ENCODE results near the gene FGFR4.

FGFR4 gene

DNA sequence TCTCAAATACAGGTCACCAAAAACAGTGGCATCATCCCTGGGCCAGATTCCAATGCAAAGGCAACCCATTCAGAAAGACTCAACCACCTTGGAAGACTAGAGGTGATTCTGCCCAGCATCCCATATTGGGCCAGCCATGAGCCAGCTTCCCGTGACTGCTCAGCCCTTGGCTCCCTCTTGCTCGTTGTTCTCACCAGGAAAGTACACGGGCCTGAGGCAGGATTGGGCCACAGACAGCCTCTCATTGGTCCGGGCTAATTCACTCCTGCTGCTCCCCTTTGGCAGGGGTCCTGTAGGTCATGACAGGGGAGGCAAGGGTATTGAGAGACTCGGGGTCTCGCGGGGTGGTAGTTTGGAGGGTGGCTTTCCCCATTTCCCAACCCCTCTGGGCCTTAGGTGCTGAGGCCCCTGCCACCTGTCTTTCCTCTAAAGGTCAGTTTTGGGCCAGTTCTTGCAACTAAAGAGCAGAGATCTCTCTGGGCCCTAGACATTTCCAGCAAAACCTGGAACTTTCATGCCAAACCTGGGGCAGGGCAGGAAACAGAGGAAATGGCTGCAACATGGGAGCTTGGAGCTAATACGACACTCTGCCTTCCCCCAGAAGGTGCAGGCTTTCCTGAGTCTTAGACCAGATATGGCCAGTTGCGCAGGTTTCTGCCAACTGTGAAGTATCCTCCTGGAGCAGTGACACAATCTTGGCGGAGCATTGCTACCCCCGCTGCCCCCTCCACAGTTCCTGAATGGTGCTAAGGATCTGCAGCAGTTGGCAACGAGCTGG lies 22.0 kb upstream of the FGFR4 start:
- no peak for FAIRE-seq
- DNase-seq (ENCODE audit: insufficient read length, low spot score): no peak
- TF ChIP-seq PAX5 (IDR thresholded peaks at IDR 0.05; ENCODE audit: insufficient read depth, low read length, severe bottlenecking): no peak
- no peak for TF ChIP-seq POU2F2 (IDR thresholded peaks at IDR 0.05; ENCODE audit: low read depth, low read length)
- TF ChIP-seq POLR2AphosphoS5 (IDR thresholded peaks at IDR 0.05; ENCODE audit: low read depth, low read length): no peak
- no peak for TF ChIP-seq POLR2A (IDR thresholded peaks at IDR 0.05; ENCODE audit: low read depth, low read length)
- TF ChIP-seq SPI1 (IDR thresholded peaks at IDR 0.05; ENCODE audit: low read depth, low read length): no peak
- TF ChIP-seq TAF1 (IDR thresholded peaks at IDR 0.05; ENCODE audit: low read depth, low read length): no peak

DNA sequence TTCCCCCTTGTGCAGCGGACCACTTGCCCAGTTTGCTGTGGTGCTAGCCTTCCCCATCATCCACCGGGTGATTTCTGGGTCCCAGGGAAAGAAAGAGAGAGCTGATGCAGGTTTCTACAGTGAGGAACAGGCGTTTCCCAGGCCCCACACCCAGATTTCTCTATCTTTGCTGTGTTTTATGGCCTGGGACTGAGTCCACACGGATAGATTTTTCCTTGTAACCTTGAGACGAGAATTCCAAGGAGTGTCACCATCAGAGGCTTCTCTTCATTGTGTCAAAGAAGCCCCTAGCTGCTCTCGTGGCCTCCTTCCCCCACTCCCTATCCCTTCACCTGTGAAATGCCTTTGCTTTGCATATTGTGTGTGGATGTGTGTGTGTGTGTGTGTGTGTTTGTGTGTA lies 21.2 kb upstream of the FGFR4 start:
- TF ChIP-seq TAF1 (IDR thresholded peaks at IDR 0.05; ENCODE audit: low read depth, low read length) (no peak), POLR2A (IDR thresholded peaks at IDR 0.05; ENCODE audit: low read depth, low read length) (no peak), POLR2AphosphoS5 (IDR thresholded peaks at IDR 0.05; ENCODE audit: low read depth, low read length) (no peak), PAX5 (IDR thresholded peaks at IDR 0.05; ENCODE audit: insufficient read depth, low read length, severe bottlenecking) (no peak), POU2F2 (IDR thresholded peaks at IDR 0.05; ENCODE audit: low read depth, low read length) (no peak), SPI1 (IDR thresholded peaks at IDR 0.05; ENCODE audit: low read depth, low read length) (no peak)
- DNase-seq (ENCODE audit: insufficient read length, low spot score) (no peak), FAIRE-seq (no peak)

DNA sequence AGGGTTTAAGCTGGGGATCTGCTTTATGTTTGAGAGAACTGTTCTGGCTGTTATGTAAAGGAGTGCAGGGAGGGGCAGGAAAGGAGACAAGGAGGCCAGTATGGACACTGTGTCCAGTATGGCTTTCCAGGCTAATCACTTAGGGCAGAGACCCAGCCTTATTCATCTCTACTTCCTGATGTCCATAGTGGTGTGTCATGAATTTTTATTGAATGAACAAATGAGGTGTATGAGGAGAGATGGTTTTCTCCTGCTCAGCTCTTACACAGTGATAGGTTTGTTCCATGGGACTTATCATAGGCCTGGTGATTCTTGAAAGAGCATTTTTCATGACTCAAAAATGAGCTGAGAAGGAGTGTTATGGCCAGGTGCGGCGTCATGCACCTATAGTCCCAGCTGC lies 20.5 kb upstream of the FGFR4 start:
- DNase-seq (ENCODE audit: insufficient read length, low spot score) (no peak), FAIRE-seq (no peak)
- TF ChIP-seq TAF1 (IDR thresholded peaks at IDR 0.05; ENCODE audit: low read depth, low read length): no peak
- no peak for TF ChIP-seq POLR2AphosphoS5 (IDR thresholded peaks at IDR 0.05; ENCODE audit: low read depth, low read length)
- TF ChIP-seq POU2F2 (IDR thresholded peaks at IDR 0.05; ENCODE audit: low read depth, low read length): no peak
- no peak for TF ChIP-seq SPI1 (IDR thresholded peaks at IDR 0.05; ENCODE audit: low read depth, low read length)
- TF ChIP-seq POLR2A (IDR thresholded peaks at IDR 0.05; ENCODE audit: low read depth, low read length): no peak
- TF ChIP-seq PAX5 (IDR thresholded peaks at IDR 0.05; ENCODE audit: insufficient read depth, low read length, severe bottlenecking): no peak

- TF ChIP-seq PAX5 (IDR thresholded peaks at IDR 0.05; ENCODE audit: insufficient read depth, low read length, severe bottlenecking) (no peak), POLR2A (IDR thresholded peaks at IDR 0.05; ENCODE audit: low read depth, low read length) (no peak), POU2F2 (IDR thresholded peaks at IDR 0.05; ENCODE audit: low read depth, low read length) (no peak)
- DNase-seq (ENCODE audit: insufficient read length, low spot score) (no peak), FAIRE-seq (no peak)
These were observed 19.2 kb upstream of the FGFR4 start for GRCh38 chr5:177067503-177067902.

DNA sequence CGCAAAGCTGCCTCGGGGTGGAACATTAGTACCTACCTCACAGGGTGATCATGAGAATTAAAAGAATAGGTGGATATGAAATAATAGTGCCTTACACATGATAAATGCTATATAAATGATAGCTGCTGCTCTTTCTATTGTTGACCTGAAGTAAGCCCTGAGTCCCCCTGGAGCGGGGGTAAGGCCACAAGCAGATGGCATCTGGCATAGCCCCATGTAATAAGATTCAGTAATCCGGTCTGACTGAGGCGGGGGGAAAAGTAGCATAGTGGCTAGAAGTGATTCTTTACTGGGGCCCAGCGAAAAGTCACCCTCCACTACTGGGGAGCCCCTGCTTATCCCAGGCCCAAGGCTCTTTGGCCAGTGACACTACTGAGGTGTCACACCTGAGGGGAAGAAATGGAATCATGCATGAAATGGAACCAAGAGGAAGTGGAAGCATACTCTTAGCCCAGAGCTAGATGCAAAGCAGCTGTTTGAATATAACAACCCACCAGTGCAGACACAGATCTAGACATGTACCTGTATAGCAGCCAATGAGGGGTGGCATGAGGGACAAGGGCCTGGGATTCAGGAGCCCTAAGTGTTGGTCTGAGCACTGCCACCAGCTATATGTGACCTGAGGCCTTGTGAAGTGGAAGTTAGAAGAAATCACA lies 16.1 kb upstream of the FGFR4 start:
- DNase-seq (ENCODE audit: insufficient read length, low spot score): no peak
- peak; percentile 90 for FAIRE-seq

GRCh38 chr5:177071666-177072385 lies 14.9 kb upstream of the FGFR4 start:
- DNase-seq (ENCODE audit: insufficient read length, low spot score) (no peak), FAIRE-seq (peak; percentile 81)
- no peak for TF ChIP-seq SPI1 (IDR thresholded peaks at IDR 0.05; ENCODE audit: low read depth, low read length)
- no peak for TF ChIP-seq PAX5 (IDR thresholded peaks at IDR 0.05; ENCODE audit: insufficient read depth, low read length, severe bottlenecking)
- TF ChIP-seq POLR2A (IDR thresholded peaks at IDR 0.05; ENCODE audit: low read depth, low read length): no peak
- TF ChIP-seq POU2F2 (IDR thresholded peaks at IDR 0.05; ENCODE audit: low read depth, low read length): no peak
- no peak for TF ChIP-seq POLR2AphosphoS5 (IDR thresholded peaks at IDR 0.05; ENCODE audit: low read depth, low read length)

More for the DNA sequence above, 16.1 kb upstream of the FGFR4 start:
- TF ChIP-seq PAX5 (IDR thresholded peaks at IDR 0.05; ENCODE audit: insufficient read depth, low read length, severe bottlenecking) (no peak), SPI1 (IDR thresholded peaks at IDR 0.05; ENCODE audit: low read depth, low read length) (peak; percentile 82)

- FAIRE-seq: no peak
- TF ChIP-seq POLR2AphosphoS5 (IDR thresholded peaks at IDR 0.05; ENCODE audit: low read depth, low read length) (no peak), POU2F2 (IDR thresholded peaks at IDR 0.05; ENCODE audit: low read depth, low read length) (no peak), PAX5 (IDR thresholded peaks at IDR 0.05; ENCODE audit: insufficient read depth, low read length, severe bottlenecking) (no peak), SPI1 (IDR thresholded peaks at IDR 0.05; ENCODE audit: low read depth, low read length) (no peak), TAF1 (IDR thresholded peaks at IDR 0.05; ENCODE audit: low read depth, low read length) (no peak), POLR2A (IDR thresholded peaks at IDR 0.05; ENCODE audit: low read depth, low read length) (no peak)
- DNase-seq (ENCODE audit: insufficient read length, low spot score): no peak
These were observed 9.4 kb upstream of the FGFR4 start for GRCh38 chr5:177077335-177077734.

DNA sequence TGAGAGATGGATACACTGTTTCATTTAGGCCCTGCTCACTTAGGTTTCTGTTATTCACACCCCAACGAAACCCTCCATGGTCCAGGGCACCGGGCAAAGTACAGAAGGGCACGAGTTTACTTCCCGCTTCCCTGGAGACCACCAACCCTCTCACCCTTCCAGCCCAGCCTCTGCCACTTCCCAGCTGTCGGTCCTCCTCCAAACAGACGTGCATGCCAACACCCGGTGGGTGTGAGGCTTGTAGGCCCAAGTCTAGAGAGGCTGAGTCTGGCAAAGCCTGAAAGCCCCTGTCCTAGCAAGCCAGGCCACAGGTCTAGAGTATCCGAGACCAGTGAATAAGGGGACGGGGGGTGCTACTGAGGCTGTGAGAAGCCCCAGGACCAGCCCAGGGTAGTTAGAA lies 7.1 kb upstream of the FGFR4 start:
- no peak for FAIRE-seq
- no peak for DNase-seq (ENCODE audit: insufficient read length, low spot score)
- no peak for TF ChIP-seq POLR2AphosphoS5 (IDR thresholded peaks at IDR 0.05; ENCODE audit: low read depth, low read length)
- no peak for TF ChIP-seq PAX5 (IDR thresholded peaks at IDR 0.05; ENCODE audit: insufficient read depth, low read length, severe bottlenecking)
- no peak for TF ChIP-seq SPI1 (IDR thresholded peaks at IDR 0.05; ENCODE audit: low read depth, low read length)
- TF ChIP-seq TAF1 (IDR thresholded peaks at IDR 0.05; ENCODE audit: low read depth, low read length): no peak
- no peak for TF ChIP-seq POU2F2 (IDR thresholded peaks at IDR 0.05; ENCODE audit: low read depth, low read length)
- TF ChIP-seq POLR2A (IDR thresholded peaks at IDR 0.05; ENCODE audit: low read depth, low read length): no peak

DNA sequence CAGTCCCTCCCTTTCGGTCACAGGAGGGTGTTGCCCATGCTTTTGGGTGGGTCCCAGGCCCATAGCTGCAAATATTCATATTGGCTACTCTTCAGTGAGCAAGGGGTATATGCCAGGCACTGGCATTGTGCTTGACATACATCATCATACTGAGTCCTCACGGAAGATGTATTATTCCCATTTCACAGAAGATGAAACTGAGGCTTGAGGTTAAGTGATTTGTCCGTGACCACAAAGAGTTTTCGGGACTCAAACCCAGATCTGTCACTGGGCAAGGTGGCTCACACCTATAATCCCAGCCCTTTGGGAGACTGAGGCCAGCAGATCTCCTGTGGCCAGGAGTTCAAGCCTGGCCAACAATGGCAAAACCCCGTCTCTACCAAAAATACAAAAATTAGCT lies 6.5 kb upstream of the FGFR4 start:
- TF ChIP-seq POLR2A (IDR thresholded peaks at IDR 0.05; ENCODE audit: low read depth, low read length) (no peak), TAF1 (IDR thresholded peaks at IDR 0.05; ENCODE audit: low read depth, low read length) (no peak), PAX5 (IDR thresholded peaks at IDR 0.05; ENCODE audit: insufficient read depth, low read length, severe bottlenecking) (no peak), POLR2AphosphoS5 (IDR thresholded peaks at IDR 0.05; ENCODE audit: low read depth, low read length) (no peak), POU2F2 (IDR thresholded peaks at IDR 0.05; ENCODE audit: low read depth, low read length) (no peak), SPI1 (IDR thresholded peaks at IDR 0.05; ENCODE audit: low read depth, low read length) (no peak)
- FAIRE-seq (no peak), DNase-seq (ENCODE audit: insufficient read length, low spot score) (no peak)
